SK-N-SH treated with all-trans-retinoic acid at 6 μM for 48 hours (cell line): Measurements from ENCODE around the gene AP2B1.

Source experiments
- ATAC-seq: fragments of 200-7000 bp; cut with Tn5 transposase; 3 replicates; pipeline ENCODE4 v1.9.1; 2020; ENCODE audit warnings: mild to moderate bottlenecking, moderate library complexity
- ARNTL ChIP-seq: fragments of 450-650 bp; formaldehyde crosslinking; IDR thresholded peaks from 2 replicates; pipeline ENCODE4 v1.5.0; 2020; ENCODE audit warnings: low read depth, mild to moderate bottlenecking, moderate library complexity, borderline replicate concordance
- BACH2 ChIP-seq: fragments of 250-450 bp; sonication (Bioruptor Pico); IDR thresholded peaks from 2 replicates; pipeline ENCODE4 v1.9.0; 2021; ENCODE audit warnings: mild to moderate bottlenecking, borderline replicate concordance
- CREB5 ChIP-seq: fragments of 250-450 bp; sonication (Bioruptor Pico); IDR thresholded peaks from 2 replicates; pipeline ENCODE4 v1.5.1; 2020; ENCODE audit warnings: low read depth, mild to moderate bottlenecking, moderate library complexity
- CSRNP3 ChIP-seq: fragments of 250-450 bp; sonication (Bioruptor Pico); IDR thresholded peaks from 2 replicates; pipeline ENCODE4 v1.5.1; 2021; ENCODE audit warnings: mild to moderate bottlenecking, moderate library complexity
- ESRRG ChIP-seq: fragments of 250-450 bp; sonication (Bioruptor Pico); IDR thresholded peaks from 2 replicates; pipeline ENCODE4 v1.6.1; 2021; ENCODE audit warnings: mild to moderate bottlenecking
- ISL1 ChIP-seq: fragments of 250-450 bp; sonication (Bioruptor Pico); IDR thresholded peaks from 2 replicates; pipeline ENCODE4 v2.1.2; 2022; ENCODE audit warnings: mild to moderate bottlenecking, moderate library complexity
- OSR1 ChIP-seq: fragments of 250-450 bp; sonication (Bioruptor Pico); IDR thresholded peaks from 2 replicates; pipeline ENCODE4 v1.8.0; 2022; ENCODE audit warnings: moderate library complexity, mild to moderate bottlenecking, inconsistent platforms
- PATZ1 ChIP-seq: fragments of 250-450 bp; sonication (Bioruptor Pico); IDR thresholded peaks from 2 replicates; pipeline ENCODE4 v1.8.0; 2020; ENCODE audit warnings: mild to moderate bottlenecking, moderate library complexity, borderline replicate concordance
- POU6F1 ChIP-seq: fragments of 250-450 bp; sonication (Bioruptor Pico); IDR thresholded peaks from 2 replicates; pipeline ENCODE4 v1.8.0; 2021; ENCODE audit warnings: low read depth, mild to moderate bottlenecking, moderate library complexity, borderline replicate concordance
- PPARA ChIP-seq: fragments of 250-450 bp; sonication (Bioruptor Pico); IDR thresholded peaks from 2 replicates; pipeline ENCODE4 v1.5.0; 2020; ENCODE audit warnings: mild to moderate bottlenecking, borderline replicate concordance
- RARB ChIP-seq: fragments of 250-450 bp; sonication (Bioruptor Pico); IDR thresholded peaks from 2 replicates; pipeline ENCODE4 v1.8.0; 2021; ENCODE audit warnings: mild to moderate bottlenecking, moderate library complexity
- SNAI2 ChIP-seq: fragments of 250-450 bp; sonication (Bioruptor Pico); IDR thresholded peaks from 2 replicates; pipeline ENCODE4 v1.5.0; 2020; ENCODE audit warnings: mild to moderate bottlenecking, moderate library complexity
- TCF4 ChIP-seq: fragments of 250-450 bp; sonication (Bioruptor Pico); IDR thresholded peaks from 2 replicates; pipeline ENCODE4 v1.8.0; 2021; ENCODE audit warnings: mild to moderate bottlenecking, moderate library complexity, borderline replicate concordance
- TOX ChIP-seq: fragments of 250-450 bp; sonication (Bioruptor Pico); IDR thresholded peaks from 2 replicates; pipeline ENCODE4 v1.8.0; 2021; ENCODE audit warnings: mild to moderate bottlenecking, moderate library complexity, borderline replicate concordance
- TSHZ2 ChIP-seq: fragments of 250-450 bp; sonication (Bioruptor Pico); IDR thresholded peaks from 2 replicates; pipeline ENCODE4 v1.5.0; 2020; ENCODE audit warnings: mild to moderate bottlenecking, moderate library complexity
- ZC3H10 ChIP-seq: fragments of 250-450 bp; sonication (Bioruptor Pico); IDR thresholded peaks from 2 replicates; pipeline ENCODE4 v1.5.1; 2021; ENCODE audit warnings: mild to moderate bottlenecking, moderate library complexity
- ZFP3 ChIP-seq: fragments of 250-450 bp; sonication (Bioruptor Pico); IDR thresholded peaks from 2 replicates; pipeline ENCODE4 v1.5.0; 2020; ENCODE audit warnings: mild to moderate bottlenecking, moderate library complexity
- ZFP30 ChIP-seq: fragments of 450-650 bp; formaldehyde crosslinking; IDR thresholded peaks from 2 replicates; pipeline ENCODE4 v1.5.0; 2022; ENCODE audit warnings: mild to moderate bottlenecking, moderate library complexity
- ZNF565 ChIP-seq: fragments of 450-650 bp; formaldehyde crosslinking; conservative IDR thresholded peaks from 2 replicates; pipeline ENCODE4 v1.5.0; 2020; ENCODE audit warnings: low read depth, mild to moderate bottlenecking, moderate library complexity
- ZNF70 ChIP-seq: fragments of 450-650 bp; formaldehyde crosslinking; IDR thresholded peaks from 2 replicates; pipeline ENCODE4 v1.5.0; 2020; ENCODE audit warnings: mild to moderate bottlenecking, moderate library complexity
- ZNF8 ChIP-seq: fragments of 450-650 bp; formaldehyde crosslinking; IDR thresholded peaks from 2 replicates; pipeline ENCODE4 v1.5.0; 2020; ENCODE audit warnings: mild to moderate bottlenecking, moderate library complexity

AP2B1 gene

GRCh38 chr17:35742496-35742895, 155.4 kb downstream of the AP2B1 start:
- no peak for ATAC-seq
- no peak for TF ChIP-seq TOX (CRISPR knock-in tag)
- TF ChIP-seq PATZ1 = no peak
- TF ChIP-seq ARNTL = no peak
- no peak for TF ChIP-seq RARB
- no peak for TF ChIP-seq ESRRG (CRISPR knock-in tag)
- TF ChIP-seq CREB5 (CRISPR knock-in tag) = no peak
- TF ChIP-seq CSRNP3 (CRISPR knock-in tag) = no peak
- no peak for TF ChIP-seq ZFP30
- TF ChIP-seq TCF4 (CRISPR knock-in tag) = no peak
- TF ChIP-seq POU6F1 (CRISPR knock-in tag) = no peak
- TF ChIP-seq ISL1 = no peak
- TF ChIP-seq ZNF8 = no peak
- no peak for TF ChIP-seq ZNF70
- TF ChIP-seq ZFP3 (CRISPR knock-in tag) = no peak
- no peak for TF ChIP-seq ZNF565
- no peak for TF ChIP-seq SNAI2
- TF ChIP-seq ZC3H10 (CRISPR knock-in tag) = no peak

- TF ChIP-seq ZNF8 (no peak), ZC3H10 (CRISPR knock-in tag) (no peak), PPARA (no peak), BACH2 (CRISPR knock-in tag) (no peak), CREB5 (CRISPR knock-in tag) (no peak), POU6F1 (CRISPR knock-in tag) (no peak), ZFP3 (CRISPR knock-in tag) (no peak), OSR1 (CRISPR knock-in tag) (no peak), ZFP30 (no peak), CSRNP3 (CRISPR knock-in tag) (no peak), TSHZ2 (CRISPR knock-in tag) (no peak), PATZ1 (no peak), SNAI2 (no peak)
- ATAC-seq = no peak
Observed at GRCh38 chr17:35742896-35743477, 155.9 kb downstream of the AP2B1 start.
